ENCODE results near the gene NOP14. TPM values are rescaled to one million over a fixed set of nuclear protein-coding genes. Genes with fewer than 3 reads are reported as not detected.

Gene NOP14
- total RNA-seq, 6 experiments from 2014 or later = 16.1 to 24.7 (median 19.5) TPM

DNA sequence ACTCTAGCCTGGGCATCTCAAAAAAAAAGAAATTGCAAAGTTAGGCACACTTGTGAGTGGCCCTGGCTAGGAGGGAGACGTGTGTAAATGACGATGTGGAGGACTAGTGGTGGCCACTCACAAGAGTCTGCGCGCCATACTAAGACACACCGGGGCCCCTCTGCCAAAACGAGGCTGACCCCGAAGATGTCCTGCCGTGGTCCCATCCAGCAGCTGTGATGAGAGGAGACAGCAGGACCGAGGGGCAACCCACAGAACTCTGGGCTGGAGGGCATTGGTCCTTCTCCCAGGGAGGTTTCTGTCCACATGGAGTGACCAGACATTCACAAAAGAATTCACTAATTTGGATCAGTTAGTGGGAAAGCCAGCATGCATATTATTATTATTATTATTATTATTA lies 47.4 kb downstream of the NOP14 start:
- Histone ChIP-seq H3K36me3 (peaks cover 0 to 40% (median 15%) of the 10 kb centered on the region in 4 donors), H3K27ac (no peak overlapping the region), H3K4me3 (no peak overlapping the region), H3K9me3 (no peaks in the 10 kb centered on the region), H3K27me3 (no peaks in the 10 kb centered on the region), H3K4me1 (no peaks in the 10 kb centered on the region)
- DNase-seq (peak in 2 of 3 donors; percentile 15 to 37), ATAC-seq (no peak)
- TF ChIP-seq POLR2A (IDR thresholded peaks at IDR 0.05) = no peak
- TF ChIP-seq, protein P1, sequence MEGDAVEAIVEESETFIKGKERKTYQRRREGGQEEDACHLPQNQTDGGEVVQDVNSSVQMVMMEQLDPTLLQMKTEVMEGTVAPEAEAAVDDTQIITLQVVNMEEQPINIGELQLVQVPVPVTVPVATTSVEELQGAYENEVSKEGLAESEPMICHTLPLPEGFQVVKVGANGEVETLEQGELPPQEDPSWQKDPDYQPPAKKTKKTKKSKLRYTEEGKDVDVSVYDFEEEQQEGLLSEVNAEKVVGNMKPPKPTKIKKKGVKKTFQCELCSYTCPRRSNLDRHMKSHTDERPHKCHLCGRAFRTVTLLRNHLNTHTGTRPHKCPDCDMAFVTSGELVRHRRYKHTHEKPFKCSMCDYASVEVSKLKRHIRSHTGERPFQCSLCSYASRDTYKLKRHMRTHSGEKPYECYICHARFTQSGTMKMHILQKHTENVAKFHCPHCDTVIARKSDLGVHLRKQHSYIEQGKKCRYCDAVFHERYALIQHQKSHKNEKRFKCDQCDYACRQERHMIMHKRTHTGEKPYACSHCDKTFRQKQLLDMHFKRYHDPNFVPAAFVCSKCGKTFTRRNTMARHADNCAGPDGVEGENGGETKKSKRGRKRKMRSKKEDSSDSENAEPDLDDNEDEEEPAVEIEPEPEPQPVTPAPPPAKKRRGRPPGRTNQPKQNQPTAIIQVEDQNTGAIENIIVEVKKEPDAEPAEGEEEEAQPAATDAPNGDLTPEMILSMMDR (IDR thresholded peaks at IDR 0.05) = no peak
- intact Hi-C loops (cut with DNase I) = no loop called here
- WGBS (ENCODE audit: insufficient coverage, low coverage, low lambda C conversion rate, missing lambda C conversion rate) = 96% methylated on average over 8 of the region's 9 CpGs

DNA sequence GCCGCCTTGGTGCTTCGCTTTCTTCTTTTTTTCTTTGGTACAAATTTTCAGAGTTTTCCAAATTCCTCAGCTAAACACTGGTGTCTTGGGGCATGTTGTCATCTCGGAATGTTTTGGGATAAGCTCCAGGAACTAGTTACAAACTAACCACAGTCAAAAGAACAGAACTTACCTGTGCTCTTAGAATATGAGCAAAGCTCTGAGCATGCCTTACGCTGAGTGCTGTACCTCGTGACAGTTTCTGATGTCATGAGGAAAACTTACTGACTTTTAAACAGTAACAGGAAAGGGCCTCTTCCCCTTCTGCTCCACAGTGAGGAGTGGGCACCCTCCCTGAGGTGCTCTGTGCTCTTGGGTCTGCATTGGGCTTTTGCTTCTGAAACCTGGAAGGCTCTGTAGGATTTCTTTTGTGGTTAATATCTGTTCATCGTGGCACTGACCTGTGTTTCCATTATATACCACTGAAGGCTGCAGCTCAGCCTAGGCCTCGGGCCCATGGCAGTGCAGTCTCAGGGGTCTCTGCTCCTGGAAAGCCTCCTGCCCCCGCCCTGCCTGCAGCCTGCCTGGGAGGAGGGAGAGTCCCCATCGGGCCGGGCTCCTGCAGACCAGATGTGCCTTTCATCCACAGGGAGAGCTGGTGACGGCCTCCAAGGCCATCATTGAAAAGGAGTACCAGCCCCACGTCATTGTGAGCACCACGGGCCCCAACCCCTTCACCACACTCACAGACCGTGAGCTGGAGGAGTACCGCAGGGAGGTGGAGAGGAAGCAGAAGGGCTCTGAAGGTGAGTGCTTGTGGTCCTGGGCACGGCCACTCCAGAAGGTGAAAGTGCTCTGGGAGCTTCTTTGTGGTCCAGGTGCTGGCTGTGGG lies 48.7 kb downstream of the NOP14 start:
- 61% methylated on average over 5 of the region's 16 CpGs for WGBS (ENCODE audit: insufficient coverage, low coverage, low lambda C conversion rate, missing lambda C conversion rate)
- ATAC-seq (no peak), DNase-seq (peak in 2 of 3 donors; percentile 14 to 32)
- H3K27ac ChIP-seq = no peak overlapping the region
- peaks cover 0 to 49% (median 15%) of the 10 kb centered on the region in 4 donors for H3K36me3 ChIP-seq
- H3K4me1 ChIP-seq = peaks cover 0 to 1% (median under 1%) of the 10 kb centered on the region in 4 donors
- no peak overlapping the region for H3K4me3 ChIP-seq
- H3K9me3 ChIP-seq = no peaks in the 10 kb centered on the region
- TF ChIP-seq, protein P1 (IDR thresholded peaks at IDR 0.05) = no peak
- no peak for TF ChIP-seq POLR2A (IDR thresholded peaks at IDR 0.05)
- no peaks in the 10 kb centered on the region for H3K27me3 ChIP-seq
- intact Hi-C loops (cut with DNase I) = no loop called here

DNA sequence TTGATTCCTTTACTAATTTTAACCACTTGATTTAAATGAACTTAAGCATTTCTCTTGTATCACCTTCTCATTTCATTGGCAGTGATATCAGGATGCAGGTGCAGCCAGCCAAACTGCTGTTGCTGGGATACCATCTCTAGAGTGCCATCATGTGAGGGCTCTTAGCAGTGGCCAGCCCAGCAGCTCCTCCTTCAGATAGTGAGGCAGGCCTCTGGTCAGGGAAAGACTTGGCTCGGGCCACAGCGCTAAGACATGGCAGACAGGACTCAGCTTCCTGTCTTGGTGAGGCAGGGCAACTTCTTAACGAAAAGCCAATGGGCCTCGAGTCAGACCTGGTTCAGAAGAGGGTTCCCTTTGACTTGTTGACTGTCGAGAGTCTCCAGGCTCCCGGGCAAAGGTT lies 50.0 kb downstream of the NOP14 start:
- Histone ChIP-seq H3K4me1 (peaks cover 0 to 13% (median 6%) of the 10 kb centered on the region in 4 donors), H3K9me3 (no peaks in the 10 kb centered on the region), H3K36me3 (peaks cover 0 to 60% (median 17%) of the 10 kb centered on the region in 4 donors), H3K27me3 (no peaks in the 10 kb centered on the region), H3K27ac (no peak overlapping the region), H3K4me3 (no peak overlapping the region)
- no peak for TF ChIP-seq POLR2A (IDR thresholded peaks at IDR 0.05)
- TF ChIP-seq, protein P1 (IDR thresholded peaks at IDR 0.05) = no peak
- DNase-seq = peak in 2 of 3 donors; percentile 9 to 27
- WGBS (ENCODE audit: insufficient coverage, low coverage, low lambda C conversion rate, missing lambda C conversion rate) = no CpG with 5 or more reads among the region's 6 CpGs
- intact Hi-C loops (cut with DNase I) = no loop called here
- no peak for ATAC-seq

DNA sequence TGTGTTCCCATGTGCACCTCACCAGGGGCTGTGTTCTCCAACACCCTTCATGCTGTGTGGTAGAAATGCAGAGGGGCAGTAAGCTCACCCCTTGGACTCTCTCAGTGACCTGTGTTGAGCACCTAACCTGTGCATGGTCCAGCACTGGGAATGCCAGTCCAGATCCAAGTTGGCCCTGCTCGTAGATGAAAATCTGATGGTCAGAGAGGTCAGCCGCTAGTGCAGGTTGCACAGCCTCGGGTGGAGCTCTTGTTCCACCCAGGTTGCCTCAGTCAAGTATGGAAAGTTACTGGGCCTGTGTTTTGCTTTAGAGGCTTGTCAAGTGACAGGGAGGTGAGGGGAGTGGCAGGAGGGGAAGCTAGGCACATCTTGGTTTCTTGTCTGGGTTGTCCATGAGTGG lies 51.3 kb downstream of the NOP14 start:
- 60% methylated on average over 1 of the region's 3 CpGs for WGBS (ENCODE audit: insufficient coverage, low coverage, low lambda C conversion rate, missing lambda C conversion rate)

More for the DNA sequence above, 51.3 kb downstream of the NOP14 start:
- intact Hi-C loops (cut with DNase I) = no loop called here
- no peaks in the 10 kb centered on the region for H3K27me3 ChIP-seq
- DNase-seq = peak in 2 of 3 donors; percentile 2 to 8
- H3K27ac ChIP-seq = no peak overlapping the region
- TF ChIP-seq, protein P1 (IDR thresholded peaks at IDR 0.05) = no peak
- TF ChIP-seq POLR2A (IDR thresholded peaks at IDR 0.05) = no peak
- H3K4me1 ChIP-seq = peaks cover 0 to 22% (median 11%) of the 10 kb centered on the region in 4 donors
- ATAC-seq = no peak
- H3K36me3 ChIP-seq = peaks cover 0 to 65% (median 17%) of the 10 kb centered on the region in 4 donors
- no peak overlapping the region for H3K4me3 ChIP-seq
- no peaks in the 10 kb centered on the region for H3K9me3 ChIP-seq
